ENCODE measurements around the gene LY86.

LY86 gene

DNA sequence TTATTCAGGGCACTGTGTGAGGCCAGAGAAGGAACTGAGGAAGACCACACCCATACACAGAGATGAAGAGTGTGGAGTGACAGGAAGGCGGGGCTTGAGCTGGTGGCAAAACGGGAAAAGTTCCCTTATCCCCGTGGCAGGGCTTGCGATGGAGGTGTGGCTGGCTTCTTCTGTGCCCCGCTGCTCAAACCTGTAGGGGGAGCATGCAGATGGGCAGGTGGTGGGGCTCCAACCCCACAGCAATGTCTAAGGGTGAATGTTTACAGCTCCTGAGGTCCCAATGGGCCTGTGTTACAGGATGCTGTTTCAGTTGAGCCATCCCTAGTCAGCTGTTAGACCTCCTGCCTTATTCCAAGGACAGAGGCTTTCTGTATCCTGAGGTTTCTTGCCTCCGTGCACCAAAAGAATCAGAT, 105.9 kb downstream of the LY86 start:
- Histone ChIP-seq H3F3A (ENCODE audit: insufficient read depth) (no peaks in the 10 kb centered on the region), H3K27ac (ENCODE audit: low read depth, low read length) (no peak overlapping the region), H3K9ac (ENCODE audit: low read length) (no peak overlapping the region), H2AFZ (ENCODE audit: low read depth, low read length, severe bottlenecking) (no peak overlapping the region), H3K4me2 (ENCODE audit: low read depth, low read length, poor library complexity, severe bottlenecking) (no peak overlapping the region), H3K4me3 (ENCODE audit: insufficient read depth, low read length, poor library complexity, severe bottlenecking) (no peak overlapping the region), H4K20me1 (ENCODE audit: low read depth, low read length) (no peaks in the 10 kb centered on the region), H3K79me2 (ENCODE audit: insufficient read depth, low read length) (no peaks in the 10 kb centered on the region), H3K9me3 (ENCODE audit: insufficient read depth, low read length) (no peaks in the 10 kb centered on the region), H3K27me3 (ENCODE audit: low read length) (no peaks in the 10 kb centered on the region), H3K36me3 (ENCODE audit: low read length) (no peaks in the 10 kb centered on the region), H3K9me2 (replicated peaks; ENCODE audit: insufficient read depth, low read length) (no peaks in the 10 kb centered on the region)
- TF ChIP-seq, protein P1, sequence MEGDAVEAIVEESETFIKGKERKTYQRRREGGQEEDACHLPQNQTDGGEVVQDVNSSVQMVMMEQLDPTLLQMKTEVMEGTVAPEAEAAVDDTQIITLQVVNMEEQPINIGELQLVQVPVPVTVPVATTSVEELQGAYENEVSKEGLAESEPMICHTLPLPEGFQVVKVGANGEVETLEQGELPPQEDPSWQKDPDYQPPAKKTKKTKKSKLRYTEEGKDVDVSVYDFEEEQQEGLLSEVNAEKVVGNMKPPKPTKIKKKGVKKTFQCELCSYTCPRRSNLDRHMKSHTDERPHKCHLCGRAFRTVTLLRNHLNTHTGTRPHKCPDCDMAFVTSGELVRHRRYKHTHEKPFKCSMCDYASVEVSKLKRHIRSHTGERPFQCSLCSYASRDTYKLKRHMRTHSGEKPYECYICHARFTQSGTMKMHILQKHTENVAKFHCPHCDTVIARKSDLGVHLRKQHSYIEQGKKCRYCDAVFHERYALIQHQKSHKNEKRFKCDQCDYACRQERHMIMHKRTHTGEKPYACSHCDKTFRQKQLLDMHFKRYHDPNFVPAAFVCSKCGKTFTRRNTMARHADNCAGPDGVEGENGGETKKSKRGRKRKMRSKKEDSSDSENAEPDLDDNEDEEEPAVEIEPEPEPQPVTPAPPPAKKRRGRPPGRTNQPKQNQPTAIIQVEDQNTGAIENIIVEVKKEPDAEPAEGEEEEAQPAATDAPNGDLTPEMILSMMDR (IDR thresholded peaks at IDR 0.05; ENCODE audit: insufficient read depth, low read length, poor library complexity, severe bottlenecking), result no peak
- no peak for TF ChIP-seq EZH2phosphoT487 (conservative IDR thresholded peaks at IDR 0.05; ENCODE audit: low read length)

DNA sequence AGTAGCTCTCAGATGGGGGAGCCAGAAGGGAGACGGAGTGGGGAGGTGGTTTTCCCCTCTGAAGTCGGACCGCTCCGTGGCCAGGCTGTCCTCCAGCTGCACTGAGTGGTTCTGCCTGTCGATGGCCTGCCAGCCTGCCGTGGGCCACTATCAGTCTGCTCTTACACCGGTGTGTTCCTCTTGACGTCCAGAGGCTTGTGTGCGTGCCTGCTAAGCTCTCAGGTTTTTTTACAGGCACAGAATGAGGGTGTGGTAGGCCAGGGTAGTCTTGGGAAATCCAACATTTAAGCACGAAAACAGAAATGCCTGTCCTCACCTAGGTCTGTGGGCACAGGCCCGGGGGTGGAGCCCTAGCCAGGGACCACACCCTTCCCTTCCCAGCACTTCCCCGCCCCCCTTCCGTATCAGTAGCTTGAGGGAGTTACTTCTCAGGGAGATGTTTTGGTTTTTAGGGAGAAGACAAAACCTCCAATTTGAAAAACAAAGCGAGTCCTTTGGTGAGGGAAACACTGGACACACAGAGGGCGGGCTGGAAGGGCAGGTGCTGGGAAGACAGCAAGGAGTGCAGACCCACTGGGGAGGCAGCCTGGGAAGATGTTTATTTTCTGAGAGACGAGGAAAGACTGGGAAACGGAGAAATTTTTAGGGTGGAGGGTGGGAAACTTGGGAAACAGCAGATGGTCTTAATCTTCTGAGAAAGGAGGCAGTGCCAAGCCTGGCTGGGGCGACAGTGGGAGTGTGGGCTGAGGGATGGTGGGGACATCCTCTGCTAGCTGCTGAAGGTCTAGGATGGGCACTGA, 106.5 kb downstream of the LY86 start:
- no peak for TF ChIP-seq EZH2phosphoT487 (conservative IDR thresholded peaks at IDR 0.05; ENCODE audit: low read length)
- TF ChIP-seq, protein P1 (IDR thresholded peaks at IDR 0.05; ENCODE audit: insufficient read depth, low read length, poor library complexity, severe bottlenecking), result no peak
- H3F3A ChIP-seq (ENCODE audit: insufficient read depth), result no peaks in the 10 kb centered on the region
- no peak overlapping the region for H2AFZ ChIP-seq (ENCODE audit: low read depth, low read length, severe bottlenecking)
- H3K4me3 ChIP-seq (ENCODE audit: insufficient read depth, low read length, poor library complexity, severe bottlenecking), result no peak overlapping the region
- no peak overlapping the region for H3K9ac ChIP-seq (ENCODE audit: low read length)
- no peaks in the 10 kb centered on the region for H3K27me3 ChIP-seq (ENCODE audit: low read length)
- no peak overlapping the region for H3K4me2 ChIP-seq (ENCODE audit: low read depth, low read length, poor library complexity, severe bottlenecking)
- H3K79me2 ChIP-seq (ENCODE audit: insufficient read depth, low read length), result no peaks in the 10 kb centered on the region
- no peak overlapping the region for H3K27ac ChIP-seq (ENCODE audit: low read depth, low read length)
- no peaks in the 10 kb centered on the region for H3K9me3 ChIP-seq (ENCODE audit: insufficient read depth, low read length)
- H3K36me3 ChIP-seq (ENCODE audit: low read length), result no peaks in the 10 kb centered on the region
- no peaks in the 10 kb centered on the region for H3K9me2 ChIP-seq (replicated peaks; ENCODE audit: insufficient read depth, low read length)
- H4K20me1 ChIP-seq (ENCODE audit: low read depth, low read length), result no peaks in the 10 kb centered on the region

DNA sequence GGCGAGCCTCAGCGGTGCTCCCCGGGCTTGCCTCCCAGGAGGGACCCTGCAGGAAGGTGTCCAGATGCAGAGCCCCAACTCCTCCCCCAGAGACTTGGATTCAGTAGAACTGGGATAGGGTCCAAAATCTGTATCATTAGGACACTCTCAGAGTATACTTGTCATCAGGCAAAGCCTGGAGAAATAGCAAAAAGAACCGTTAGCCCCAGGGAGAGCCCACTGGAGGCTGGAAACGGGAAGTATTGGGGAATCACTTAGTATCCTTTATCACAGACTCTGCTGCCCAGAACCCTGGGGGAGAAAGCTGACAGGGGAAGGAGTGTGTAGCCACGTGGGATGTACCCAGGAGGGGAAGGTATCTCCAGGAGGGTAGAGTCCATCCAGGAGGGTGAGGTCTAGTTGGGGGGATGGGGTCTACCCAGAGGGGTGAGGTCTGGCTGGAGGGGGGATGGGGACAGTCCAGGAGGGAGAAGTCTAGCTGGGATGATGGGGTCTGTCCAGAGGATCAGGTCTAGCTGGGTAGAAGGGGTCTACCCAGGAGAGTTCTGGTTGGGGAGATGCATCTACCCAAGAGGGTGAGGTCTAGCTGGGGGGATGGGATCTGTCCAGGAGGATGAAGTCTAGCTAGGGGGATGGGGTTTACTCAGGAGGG, 107.2 kb downstream of the LY86 start:
- Histone ChIP-seq H3K9me2 (replicated peaks; ENCODE audit: insufficient read depth, low read length) (no peaks in the 10 kb centered on the region), H3K4me2 (ENCODE audit: low read depth, low read length, poor library complexity, severe bottlenecking) (no peak overlapping the region), H4K20me1 (ENCODE audit: low read depth, low read length) (no peaks in the 10 kb centered on the region), H3K27ac (ENCODE audit: low read depth, low read length) (no peak overlapping the region), H3K9ac (ENCODE audit: low read length) (no peak overlapping the region), H3K79me2 (ENCODE audit: insufficient read depth, low read length) (no peaks in the 10 kb centered on the region), H2AFZ (ENCODE audit: low read depth, low read length, severe bottlenecking) (no peak overlapping the region), H3K36me3 (ENCODE audit: low read length) (no peaks in the 10 kb centered on the region), H3F3A (ENCODE audit: insufficient read depth) (no peaks in the 10 kb centered on the region), H3K27me3 (ENCODE audit: low read length) (no peaks in the 10 kb centered on the region), H3K4me3 (ENCODE audit: insufficient read depth, low read length, poor library complexity, severe bottlenecking) (no peak overlapping the region), H3K9me3 (ENCODE audit: insufficient read depth, low read length) (no peaks in the 10 kb centered on the region)
- TF ChIP-seq, protein P1 (IDR thresholded peaks at IDR 0.05; ENCODE audit: insufficient read depth, low read length, poor library complexity, severe bottlenecking), result no peak
- no peak for TF ChIP-seq EZH2phosphoT487 (conservative IDR thresholded peaks at IDR 0.05; ENCODE audit: low read length)

All from SU-DHL-6 (cell line).